Anterior cingulate cortex (tissue), 58 donors: ENCODE measurements around the gene STH.
"Not testable (repeated sequence)": the region's sequence is repeated elsewhere in the genome, so short reads cannot be mapped to it uniquely, and the experiment has no call there.

ENCODE experiments used
- DNase-seq, 58 donors: peaks; one replicate each; lab custom pipeline; 2025; lab: John Stamatoyannopoulos, UW

The STH gene

DNA sequence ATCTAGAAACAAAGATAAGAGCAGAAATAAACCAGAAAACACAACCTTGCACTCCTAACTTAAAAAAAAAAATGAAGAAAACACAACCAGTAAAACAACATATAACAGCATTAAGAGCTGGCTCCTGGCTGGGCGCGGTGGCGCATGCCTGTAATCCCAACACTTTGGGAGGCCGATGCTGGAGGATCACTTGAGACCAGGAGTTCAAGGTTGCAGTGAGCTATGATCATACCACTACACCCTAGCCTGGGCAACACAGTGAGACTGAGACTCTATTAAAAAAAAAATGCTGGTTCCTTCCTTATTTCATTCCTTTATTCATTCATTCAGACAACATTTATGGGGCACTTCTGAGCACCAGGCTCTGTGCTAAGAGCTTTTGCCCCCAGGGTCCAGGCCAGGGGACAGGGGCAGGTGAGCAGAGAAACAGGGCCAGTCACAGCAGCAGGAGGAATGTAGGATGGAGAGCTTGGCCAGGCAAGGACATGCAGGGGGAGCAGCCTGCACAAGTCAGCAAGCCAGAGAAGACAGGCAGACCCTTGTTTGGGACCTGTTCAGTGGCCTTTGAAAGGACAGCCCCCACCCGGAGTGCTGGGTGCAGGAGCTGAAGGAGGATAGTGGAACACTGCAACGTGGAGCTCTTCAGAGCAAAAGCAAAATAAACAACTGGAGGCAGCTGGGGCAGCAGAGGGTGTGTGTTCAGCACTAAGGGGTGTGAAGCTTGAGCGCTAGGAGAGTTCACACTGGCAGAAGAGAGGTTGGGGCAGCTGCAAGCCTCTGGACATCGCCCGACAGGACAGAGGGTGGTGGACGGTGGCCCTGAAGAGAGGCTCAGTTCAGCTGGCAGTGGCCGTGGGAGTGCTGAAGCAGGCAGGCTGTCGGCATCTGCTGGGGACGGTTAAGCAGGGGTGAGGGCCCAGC, 2.6 kb downstream of the STH start:
- DNase-seq: peak in 5 of 58 donors; percentile 29 to 46 (median 36)

DNA sequence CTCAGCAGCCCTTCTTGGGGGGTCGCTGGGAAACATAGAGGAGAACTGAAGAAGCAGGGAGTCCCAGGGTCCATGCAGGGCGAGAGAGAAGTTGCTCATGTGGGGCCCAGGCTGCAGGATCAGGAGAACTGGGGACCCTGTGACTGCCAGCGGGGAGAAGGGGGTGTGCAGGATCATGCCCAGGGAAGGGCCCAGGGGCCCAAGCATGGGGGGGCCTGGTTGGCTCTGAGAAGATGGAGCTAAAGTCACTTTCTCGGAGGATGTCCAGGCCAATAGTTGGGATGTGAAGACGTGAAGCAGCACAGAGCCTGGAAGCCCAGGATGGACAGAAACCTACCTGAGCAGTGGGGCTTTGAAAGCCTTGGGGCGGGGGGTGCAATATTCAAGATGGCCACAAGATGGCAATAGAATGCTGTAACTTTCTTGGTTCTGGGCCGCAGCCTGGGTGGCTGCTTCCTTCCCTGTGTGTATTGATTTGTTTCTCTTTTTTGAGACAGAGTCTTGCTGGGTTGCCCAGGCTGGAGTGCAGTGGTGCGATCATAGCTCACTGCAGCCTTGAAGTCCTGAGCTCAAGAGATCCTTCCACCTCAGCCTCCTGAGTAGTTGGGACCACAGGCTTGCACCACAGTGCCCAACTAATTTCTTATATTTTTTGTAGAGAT, 3.4 kb downstream of the STH start:
- DNase-seq: peak in 50 of 58 donors; percentile 12 to 80 (median 48)

DNA sequence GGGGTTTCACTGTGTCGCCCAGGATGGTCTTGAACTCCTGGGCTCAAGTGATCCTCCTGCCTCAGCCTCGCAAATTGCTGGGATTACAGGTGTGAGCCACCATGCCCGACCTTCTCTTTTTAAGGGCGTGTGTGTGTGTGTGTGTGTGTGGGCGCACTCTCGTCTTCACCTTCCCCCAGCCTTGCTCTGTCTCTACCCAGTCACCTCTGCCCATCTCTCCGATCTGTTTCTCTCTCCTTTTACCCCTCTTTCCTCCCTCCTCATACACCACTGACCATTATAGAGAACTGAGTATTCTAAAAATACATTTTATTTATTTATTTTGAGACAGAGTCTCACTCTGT, 3.9 kb downstream of the STH start:
- no peak for DNase-seq

DNA sequence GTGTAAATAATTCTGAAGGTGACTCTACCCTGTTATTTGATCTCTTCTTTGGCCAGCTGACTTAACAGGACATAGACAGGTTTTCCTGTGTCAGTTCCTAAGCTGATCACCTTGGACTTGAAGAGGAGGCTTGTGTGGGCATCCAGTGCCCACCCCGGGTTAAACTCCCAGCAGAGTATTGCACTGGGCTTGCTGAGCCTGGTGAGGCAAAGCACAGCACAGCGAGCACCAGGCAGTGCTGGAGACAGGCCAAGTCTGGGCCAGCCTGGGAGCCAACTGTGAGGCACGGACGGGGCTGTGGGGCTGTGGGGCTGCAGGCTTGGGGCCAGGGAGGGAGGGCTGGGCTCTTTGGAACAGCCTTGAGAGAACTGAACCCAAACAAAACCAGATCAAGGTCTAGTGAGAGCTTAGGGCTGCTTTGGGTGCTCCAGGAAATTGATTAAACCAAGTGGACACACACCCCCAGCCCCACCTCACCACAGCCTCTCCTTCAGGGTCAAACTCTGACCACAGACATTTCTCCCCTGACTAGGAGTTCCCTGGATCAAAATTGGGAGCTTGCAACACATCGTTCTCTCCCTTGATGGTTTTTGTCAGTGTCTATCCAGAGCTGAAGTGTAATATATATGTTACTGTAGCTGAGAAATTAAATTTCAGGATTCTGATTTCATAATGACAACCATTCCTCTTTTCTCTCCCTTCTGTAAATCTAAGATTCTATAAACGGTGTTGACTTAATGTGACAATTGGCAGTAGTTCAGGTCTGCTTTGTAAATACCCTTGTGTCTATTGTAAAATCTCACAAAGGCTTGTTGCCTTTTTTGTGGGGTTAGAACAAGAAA, 5.1 kb downstream of the STH start:
- DNase-seq: peak in 53 of 58 donors; percentile 20 to 89 (median 72)

DNA sequence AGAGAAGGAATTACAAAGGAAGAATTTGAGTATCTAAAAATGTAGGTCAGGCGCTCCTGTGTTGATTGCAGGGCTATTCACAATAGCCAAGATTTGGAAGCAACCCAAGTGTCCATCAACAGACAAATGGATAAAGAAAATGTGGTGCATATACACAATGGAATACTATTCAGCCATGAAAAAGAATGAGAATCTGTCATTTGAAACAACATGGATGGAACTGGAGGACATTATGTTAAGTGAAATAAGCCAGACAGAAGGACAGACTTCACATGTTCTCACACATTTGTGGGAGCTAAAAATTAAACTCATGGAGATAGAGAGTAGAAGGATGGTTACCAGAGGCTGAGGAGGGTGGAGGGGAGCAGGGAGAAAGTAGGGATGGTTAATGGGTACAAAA, 7.0 kb downstream of the STH start:
- DNase-seq: not testable (repeated sequence)

DNA sequence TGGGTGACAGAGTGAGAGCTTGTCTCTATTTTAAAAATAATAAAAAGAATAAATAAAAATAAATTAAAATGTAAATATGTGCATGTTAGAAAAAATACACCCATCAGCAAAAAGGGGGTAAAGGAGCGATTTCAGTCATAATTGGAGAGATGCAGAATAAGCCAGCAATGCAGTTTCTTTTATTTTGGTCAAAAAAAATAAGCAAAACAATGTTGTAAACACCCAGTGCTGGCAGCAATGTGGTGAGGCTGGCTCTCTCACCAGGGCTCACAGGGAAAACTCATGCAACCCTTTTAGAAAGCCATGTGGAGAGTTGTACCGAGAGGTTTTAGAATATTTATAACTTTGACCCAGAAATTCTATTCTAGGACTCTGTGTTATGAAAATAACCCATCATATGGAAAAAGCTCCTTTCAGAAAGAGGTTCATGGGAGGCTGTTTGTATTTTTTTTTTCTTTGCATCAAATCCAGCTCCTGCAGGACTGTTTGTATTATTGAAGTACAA, 8.5 kb downstream of the STH start:
- DNase-seq: peak in 1 of 58 donors; percentile 16

DNA sequence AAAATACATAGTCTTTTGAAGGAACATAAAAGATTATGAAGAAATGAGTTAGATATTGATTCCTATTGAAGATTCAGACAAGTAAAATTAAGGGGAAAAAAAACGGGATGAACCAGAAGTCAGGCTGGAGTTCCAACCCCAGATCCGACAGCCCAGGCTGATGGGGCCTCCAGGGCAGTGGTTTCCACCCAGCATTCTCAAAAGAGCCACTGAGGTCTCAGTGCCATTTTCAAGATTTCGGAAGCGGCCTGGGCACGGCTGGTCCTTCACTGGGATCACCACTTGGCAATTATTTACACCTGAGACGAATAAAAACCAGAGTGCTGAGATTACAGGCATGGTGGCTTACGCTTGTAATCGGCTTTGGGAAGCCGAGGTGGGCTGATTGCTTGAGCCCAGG, 9.5 kb downstream of the STH start:
- DNase-seq: no peak

DNA sequence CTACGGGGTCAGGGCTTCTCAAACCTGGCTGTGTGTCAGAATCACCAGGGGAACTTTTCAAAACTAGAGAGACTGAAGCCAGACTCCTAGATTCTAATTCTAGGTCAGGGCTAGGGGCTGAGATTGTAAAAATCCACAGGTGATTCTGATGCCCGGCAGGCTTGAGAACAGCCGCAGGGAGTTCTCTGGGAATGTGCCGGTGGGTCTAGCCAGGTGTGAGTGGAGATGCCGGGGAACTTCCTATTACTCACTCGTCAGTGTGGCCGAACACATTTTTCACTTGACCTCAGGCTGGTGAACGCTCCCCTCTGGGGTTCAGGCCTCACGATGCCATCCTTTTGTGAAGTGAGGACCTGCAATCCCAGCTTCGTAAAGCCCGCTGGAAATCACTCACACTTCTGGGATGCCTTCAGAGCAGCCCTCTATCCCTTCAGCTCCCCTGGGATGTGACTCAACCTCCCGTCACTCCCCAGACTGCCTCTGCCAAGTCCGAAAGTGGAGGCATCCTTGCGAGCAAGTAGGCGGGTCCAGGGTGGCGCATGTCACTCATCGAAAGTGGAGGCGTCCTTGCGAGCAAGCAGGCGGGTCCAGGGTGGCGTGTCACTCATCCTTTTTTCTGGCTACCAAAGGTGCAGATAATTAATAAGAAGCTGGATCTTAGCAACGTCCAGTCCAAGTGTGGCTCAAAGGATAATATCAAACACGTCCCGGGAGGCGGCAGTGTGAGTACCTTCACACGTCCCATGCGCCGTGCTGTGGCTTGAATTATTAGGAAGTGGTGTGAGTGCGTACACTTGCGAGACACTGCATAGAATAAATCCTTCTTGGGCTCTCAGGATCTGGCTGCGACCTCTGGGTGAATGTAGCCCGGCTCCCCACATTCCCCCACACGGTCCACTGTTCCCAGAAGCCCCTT, 10.9 kb downstream of the STH start:
- peak in 6 of 58 donors; percentile 19 to 35 (median 27) for DNase-seq

DNA sequence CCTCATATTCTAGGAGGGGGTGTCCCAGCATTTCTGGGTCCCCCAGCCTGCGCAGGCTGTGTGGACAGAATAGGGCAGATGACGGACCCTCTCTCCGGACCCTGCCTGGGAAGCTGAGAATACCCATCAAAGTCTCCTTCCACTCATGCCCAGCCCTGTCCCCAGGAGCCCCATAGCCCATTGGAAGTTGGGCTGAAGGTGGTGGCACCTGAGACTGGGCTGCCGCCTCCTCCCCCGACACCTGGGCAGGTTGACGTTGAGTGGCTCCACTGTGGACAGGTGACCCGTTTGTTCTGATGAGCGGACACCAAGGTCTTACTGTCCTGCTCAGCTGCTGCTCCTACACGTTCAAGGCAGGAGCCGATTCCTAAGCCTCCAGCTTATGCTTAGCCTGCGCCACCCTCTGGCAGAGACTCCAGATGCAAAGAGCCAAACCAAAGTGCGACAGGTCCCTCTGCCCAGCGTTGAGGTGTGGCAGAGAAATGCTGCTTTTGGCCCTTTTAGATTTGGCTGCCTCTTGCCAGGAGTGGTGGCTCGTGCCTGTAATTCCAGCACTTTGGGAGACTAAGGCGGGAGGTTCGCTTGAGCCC, 11.6 kb downstream of the STH start:
- no peak for DNase-seq

DNA sequence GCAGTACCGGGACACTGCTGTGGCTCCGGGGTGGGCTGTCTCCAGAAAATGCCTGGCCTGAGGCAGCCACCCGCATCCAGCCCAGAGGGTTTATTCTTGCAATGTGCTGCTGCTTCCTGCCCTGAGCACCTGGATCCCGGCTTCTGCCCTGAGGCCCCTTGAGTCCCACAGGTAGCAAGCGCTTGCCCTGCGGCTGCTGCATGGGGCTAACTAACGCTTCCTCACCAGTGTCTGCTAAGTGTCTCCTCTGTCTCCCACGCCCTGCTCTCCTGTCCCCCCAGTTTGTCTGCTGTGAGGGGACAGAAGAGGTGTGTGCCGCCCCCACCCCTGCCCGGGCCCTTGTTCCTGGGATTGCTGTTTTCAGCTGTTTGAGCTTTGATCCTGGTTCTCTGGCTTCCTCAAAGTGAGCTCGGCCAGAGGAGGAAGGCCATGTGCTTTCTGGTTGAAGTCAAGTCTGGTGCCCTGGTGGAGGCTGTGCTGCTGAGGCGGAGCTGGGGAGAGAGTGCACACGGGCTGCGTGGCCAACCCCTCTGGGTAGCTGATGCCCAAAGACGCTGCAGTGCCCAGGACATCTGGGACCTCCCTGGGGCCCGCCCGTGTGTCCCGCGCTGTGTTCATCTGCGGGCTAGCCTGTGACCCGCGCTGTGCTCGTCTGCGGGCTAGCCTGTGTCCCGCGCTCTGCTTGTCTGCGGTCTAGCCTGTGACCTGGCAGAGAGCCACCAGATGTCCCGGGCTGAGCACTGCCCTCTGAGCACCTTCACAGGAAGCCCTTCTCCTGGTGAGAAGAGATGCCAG, 12.9 kb downstream of the STH start:
- no peak for DNase-seq

DNA sequence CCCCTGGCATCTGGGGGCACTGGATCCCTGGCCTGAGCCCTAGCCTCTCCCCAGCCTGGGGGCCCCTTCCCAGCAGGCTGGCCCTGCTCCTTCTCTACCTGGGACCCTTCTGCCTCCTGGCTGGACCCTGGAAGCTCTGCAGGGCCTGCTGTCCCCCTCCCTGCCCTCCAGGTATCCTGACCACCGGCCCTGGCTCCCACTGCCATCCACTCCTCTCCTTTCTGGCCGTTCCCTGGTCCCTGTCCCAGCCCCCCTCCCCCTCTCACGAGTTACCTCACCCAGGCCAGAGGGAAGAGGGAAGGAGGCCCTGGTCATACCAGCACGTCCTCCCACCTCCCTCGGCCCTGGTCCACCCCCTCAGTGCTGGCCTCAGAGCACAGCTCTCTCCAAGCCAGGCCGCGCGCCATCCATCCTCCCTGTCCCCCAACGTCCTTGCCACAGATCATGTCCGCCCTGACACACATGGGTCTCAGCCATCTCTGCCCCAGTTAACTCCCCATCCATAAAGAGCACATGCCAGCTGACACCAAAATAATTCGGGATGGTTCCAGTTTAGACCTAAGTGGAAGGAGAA, 13.5 kb downstream of the STH start:
- DNase-seq: no peak

DNA sequence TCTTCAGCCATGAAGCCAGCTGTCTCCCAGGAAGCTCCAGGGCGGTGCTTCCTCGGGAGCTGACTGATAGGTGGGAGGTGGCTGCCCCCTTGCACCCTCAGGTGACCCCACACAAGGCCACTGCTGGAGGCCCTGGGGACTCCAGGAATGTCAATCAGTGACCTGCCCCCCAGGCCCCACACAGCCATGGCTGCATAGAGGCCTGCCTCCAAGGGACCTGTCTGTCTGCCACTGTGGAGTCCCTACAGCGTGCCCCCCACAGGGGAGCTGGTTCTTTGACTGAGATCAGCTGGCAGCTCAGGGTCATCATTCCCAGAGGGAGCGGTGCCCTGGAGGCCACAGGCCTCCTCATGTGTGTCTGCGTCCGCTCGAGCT, 14.1 kb downstream of the STH start:
- no peak for DNase-seq

DNA sequence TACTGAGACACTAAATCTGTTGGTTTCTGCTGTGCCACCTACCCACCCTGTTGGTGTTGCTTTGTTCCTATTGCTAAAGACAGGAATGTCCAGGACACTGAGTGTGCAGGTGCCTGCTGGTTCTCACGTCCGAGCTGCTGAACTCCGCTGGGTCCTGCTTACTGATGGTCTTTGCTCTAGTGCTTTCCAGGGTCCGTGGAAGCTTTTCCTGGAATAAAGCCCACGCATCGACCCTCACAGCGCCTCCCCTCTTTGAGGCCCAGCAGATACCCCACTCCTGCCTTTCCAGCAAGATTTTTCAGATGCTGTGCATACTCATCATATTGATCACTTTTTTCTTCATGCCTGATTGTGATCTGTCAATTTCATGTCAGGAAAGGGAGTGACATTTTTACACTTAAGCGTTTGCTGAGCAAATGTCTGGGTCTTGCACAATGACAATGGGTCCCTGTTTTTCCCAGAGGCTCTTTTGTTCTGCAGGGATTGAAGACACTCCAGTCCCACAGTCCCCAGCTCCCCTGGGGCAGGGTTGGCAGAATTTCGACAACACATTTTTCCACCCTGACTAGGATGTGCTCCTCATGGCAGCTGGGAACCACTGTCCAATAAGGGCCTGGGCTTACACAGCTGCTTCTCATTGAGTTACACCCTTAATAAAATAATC, 14.6 kb downstream of the STH start:
- peak in 12 of 58 donors; percentile 9 to 54 (median 26) for DNase-seq

DNA sequence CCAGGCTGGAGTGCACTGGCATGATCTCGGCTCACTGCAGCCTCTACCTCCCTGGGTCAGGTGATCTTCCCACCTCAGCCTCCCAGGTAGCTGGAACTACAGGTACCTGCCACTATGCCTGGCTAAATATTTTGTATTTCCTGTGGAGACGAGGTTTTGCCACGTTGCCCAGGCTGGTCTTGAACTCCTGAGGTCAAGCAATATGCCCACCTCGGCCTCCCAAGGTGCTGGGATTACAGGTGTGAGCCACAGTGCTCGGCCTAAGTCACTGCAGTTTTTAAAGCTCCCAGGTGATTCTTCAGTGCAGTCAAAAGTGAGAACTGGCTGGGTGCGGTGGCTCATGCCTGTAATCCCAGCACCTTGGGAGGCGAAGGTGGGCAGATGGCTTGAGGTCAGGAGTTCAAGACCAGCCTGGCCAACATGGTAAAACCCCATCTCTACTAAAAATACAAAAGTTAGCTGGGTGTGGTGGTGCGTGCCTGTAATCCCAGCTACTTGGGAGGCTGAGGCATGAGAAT, 20.4 kb downstream of the STH start:
- DNase-seq: not testable (repeated sequence)

DNA sequence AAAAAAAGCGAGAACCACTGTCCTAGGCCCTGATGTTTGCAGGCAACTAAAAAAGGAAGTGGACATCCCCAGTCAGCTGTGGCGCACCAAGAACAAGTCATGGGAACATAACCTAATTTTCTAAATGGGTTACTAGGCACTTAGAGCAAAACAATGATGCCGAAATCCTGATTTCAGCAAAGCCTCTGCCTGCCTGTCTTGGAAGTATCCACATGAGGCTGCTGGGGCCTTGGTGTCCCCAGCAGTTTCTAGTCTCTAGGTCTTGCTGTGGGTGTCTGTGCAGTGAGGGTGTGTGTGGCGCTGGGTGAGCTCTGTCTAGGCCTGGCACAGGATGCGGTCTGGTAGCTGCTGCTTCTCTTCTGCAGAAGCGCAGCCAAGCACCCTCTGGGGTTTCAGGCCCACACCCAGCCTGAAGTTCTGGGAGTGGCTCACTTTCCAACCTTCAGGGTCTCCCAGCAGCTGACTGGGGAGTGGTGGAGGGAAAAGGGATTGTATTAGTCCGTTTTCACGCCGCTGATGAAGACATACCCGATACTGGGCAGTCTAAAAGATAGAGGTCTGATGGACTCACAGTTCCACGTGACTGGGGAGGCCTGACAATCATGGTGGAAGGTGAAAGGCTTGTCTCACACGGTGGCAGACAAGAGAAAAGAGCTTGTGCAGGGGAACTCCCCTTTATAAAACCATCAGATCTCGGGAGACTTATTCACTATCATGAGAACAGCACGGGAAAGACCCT, 21.1 kb downstream of the STH start:
- DNase-seq: no peak

DNA sequence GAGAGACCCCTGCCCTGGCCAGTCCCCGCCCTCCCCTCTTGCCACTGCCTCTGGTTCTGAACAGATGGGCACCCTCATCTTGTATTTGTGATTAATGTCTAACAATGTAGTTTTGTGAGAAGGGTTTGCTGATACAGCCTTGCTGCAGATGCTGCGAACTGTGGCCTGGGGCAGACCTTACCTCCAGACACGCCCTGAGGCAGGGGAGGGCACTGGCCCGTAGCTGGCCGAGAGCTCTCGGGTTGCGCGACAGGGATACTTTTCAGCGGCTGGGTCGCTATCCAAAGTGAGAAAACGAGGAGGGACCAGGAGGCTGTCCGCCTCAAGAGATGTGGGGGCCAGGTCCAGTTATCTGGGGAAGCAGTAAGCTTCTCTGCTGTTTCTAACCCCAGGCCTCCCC, 21.9 kb downstream of the STH start:
- no peak for DNase-seq

DNA sequence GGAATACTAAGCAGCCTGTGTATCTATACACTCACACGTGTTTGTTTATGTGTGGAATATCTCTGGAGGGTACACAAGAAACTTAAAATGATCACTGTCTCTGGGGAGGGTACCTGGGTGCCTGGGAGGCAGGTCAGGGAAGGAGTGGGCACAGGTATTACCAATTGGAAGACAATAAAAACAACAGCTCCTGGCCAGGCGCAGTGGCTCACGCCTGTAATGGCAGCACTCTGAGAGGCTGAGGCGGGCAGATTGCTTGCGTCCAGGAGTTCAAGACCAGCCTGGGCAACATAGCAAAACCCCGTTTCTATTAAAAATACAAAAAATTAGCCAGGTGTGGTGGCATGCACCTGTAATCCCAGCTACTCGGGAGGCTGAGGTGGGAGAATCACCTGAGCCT, 24.3 kb downstream of the STH start:
- not testable (repeated sequence) for DNase-seq
